HEK293 (cell line): ENCODE data around the gene GAGE12H.

Source experiments
- CTCF ChIA-PET: fragments of 350-600 bp; formaldehyde crosslinking; extraction: SDS; loops from one replicate; lab custom pipeline; 2021; ENCODE audit warnings: antibody characterized with exemption; lab: Yijun Ruan, JAX
- POLR2A ChIA-PET: fragments of 300-600 bp; formaldehyde crosslinking; extraction: SDS; loops from one replicate; lab custom pipeline; 2020; ENCODE audit warnings: antibody characterized with exemption, inconsistent platforms; lab: Yijun Ruan, JAX
- H3K27ac ChIP-seq: fragments of 200-500 bp; sonication (Bioruptor generic); 2 replicates; pipeline ENCODE4 v1.5.1; 2014; ENCODE audit warnings: low read depth, low read length, control low read depth, inconsistent platforms; ENCODE audit errors: extremely low read depth
- H3K36me3 ChIP-seq, 2 experiments: fragments of 200-500 bp in 1 of 2; sonication (Bioruptor generic) in 1 of 2; 1 replicate in 1 of 2; 2 replicates in 1 of 2; pipeline ENCODE4 v1.5.1; 2014 to 2017; ENCODE audit warnings: inconsistent platforms in 2 of 2, low read length in 2 of 2; ENCODE audit not compliant: control insufficient read depth in 2 of 2, insufficient read depth in 1 of 2
- H3K4me1 ChIP-seq: fragments of 200-500 bp; sonication (Bioruptor generic); 2 replicates; pipeline ENCODE4 v1.5.1; 2014; ENCODE audit warnings: mild to moderate bottlenecking, low read length, inconsistent platforms; ENCODE audit not compliant: control insufficient read depth, insufficient read depth
- H3K4me3 ChIP-seq: 2 replicates; pipeline ENCODE4 v1.5.1; 2011; ENCODE audit warnings: low read depth, mild to moderate bottlenecking, control low read depth, low read length, moderate library complexity
- H3K9me3 ChIP-seq: fragments of 200-500 bp; sonication (Bioruptor generic); 2 replicates; pipeline ENCODE4 v1.5.1; 2014; ENCODE audit warnings: low read depth, low read length, inconsistent platforms; ENCODE audit not compliant: control insufficient read depth, insufficient read depth
- GFI1B ChIP-seq: fragments of 450-650 bp; formaldehyde crosslinking; IDR thresholded peaks from 2 replicates; pipeline ENCODE4 v1.5.1; 2016; ENCODE audit warnings: missing biosample characterization, missing genetic modification characterization
- GLI2 ChIP-seq: fragments of 450-650 bp; formaldehyde crosslinking; IDR thresholded peaks from 2 replicates; pipeline ENCODE4; 2017; ENCODE audit warnings: missing biosample characterization, missing genetic modification characterization, low read depth, borderline replicate concordance
- KLF10 ChIP-seq: fragments of 450-650 bp; IDR thresholded peaks from 2 replicates; pipeline ENCODE4 v1.5.1; 2018; ENCODE audit warnings: missing biosample characterization, mild to moderate bottlenecking, missing genetic modification characterization
- OSR2 ChIP-seq: fragments of 450-650 bp; formaldehyde crosslinking; IDR thresholded peaks from 2 replicates; pipeline ENCODE4 v1.5.1; 2016; ENCODE audit warnings: missing biosample characterization, missing genetic modification characterization
- SETDB1 ChIP-seq: IDR thresholded peaks from one replicate; pipeline ENCODE4 v1.6.1; 2017; ENCODE audit warnings: mild to moderate bottlenecking, low read length, moderate library complexity, mixed read lengths; ENCODE audit not compliant: insufficient read length
- SP3 ChIP-seq: fragments of 450-650 bp; formaldehyde crosslinking; IDR thresholded peaks from 2 replicates; pipeline ENCODE4 v1.5.1; 2016; ENCODE audit warnings: missing biosample characterization, missing genetic modification characterization
- TRIM28 ChIP-seq: IDR thresholded peaks from 2 replicates; pipeline ENCODE4 v1.6.1; 2011; ENCODE audit warnings: low read length, control low read depth, borderline replicate concordance
- ZBTB17 ChIP-seq: fragments of 450-650 bp; formaldehyde crosslinking; IDR thresholded peaks from 2 replicates; pipeline ENCODE4 v1.5.1; 2016; ENCODE audit warnings: missing biosample characterization, missing genetic modification characterization
- ZIC2 ChIP-seq: fragments of 450-650 bp; formaldehyde crosslinking; IDR thresholded peaks from 2 replicates; pipeline ENCODE4 v1.5.1; 2016; ENCODE audit warnings: missing biosample characterization, missing genetic modification characterization
- ZNF311 ChIP-seq: fragments of 450-650 bp; formaldehyde crosslinking; IDR thresholded peaks from 2 replicates; pipeline ENCODE4 v1.5.1; 2017; ENCODE audit warnings: missing biosample characterization, missing genetic modification characterization, borderline replicate concordance
- ZNF350 ChIP-seq: fragments of 450-650 bp; formaldehyde crosslinking; IDR thresholded peaks from 2 replicates; pipeline ENCODE4 v1.5.0; 2017; ENCODE audit warnings: missing biosample characterization, mild to moderate bottlenecking, missing genetic modification characterization
- ZNF391 ChIP-seq: fragments of 450-650 bp; formaldehyde crosslinking; IDR thresholded peaks from 2 replicates; pipeline ENCODE4 v1.5.1; 2016; ENCODE audit warnings: low read depth, missing biosample characterization, missing genetic modification characterization, borderline replicate concordance
- ZNF473 ChIP-seq: fragments of 450-650 bp; formaldehyde crosslinking; IDR thresholded peaks from 2 replicates; pipeline ENCODE4 v1.5.1; 2017; ENCODE audit warnings: missing biosample characterization, missing genetic modification characterization
- ZNF629 ChIP-seq: fragments of 450-650 bp; formaldehyde crosslinking; IDR thresholded peaks from 2 replicates; pipeline ENCODE4 v1.5.1; 2017; ENCODE audit warnings: missing biosample characterization, missing genetic modification characterization
- ZNF654 ChIP-seq: fragments of 450-650 bp; formaldehyde crosslinking; IDR thresholded peaks from 2 replicates; pipeline ENCODE4 v1.5.1; 2016; ENCODE audit warnings: low read depth, missing biosample characterization, missing genetic modification characterization
- ZNF768 ChIP-seq: fragments of 450-650 bp; formaldehyde crosslinking; IDR thresholded peaks from 2 replicates; pipeline ENCODE4 v1.5.1; 2018; ENCODE audit warnings: missing biosample characterization, mild to moderate bottlenecking, missing genetic modification characterization
- ZNF837 ChIP-seq: fragments of 450-650 bp; formaldehyde crosslinking; IDR thresholded peaks from 2 replicates; pipeline ENCODE4 v1.5.1; 2016; ENCODE audit warnings: missing biosample characterization, missing genetic modification characterization
- TF ChIP-seq, protein P1 (sequence below): fragments of 450-650 bp; formaldehyde crosslinking; IDR thresholded peaks from 2 replicates; pipeline ENCODE4 v1.5.1; 2017; ENCODE audit warnings: missing biosample characterization, missing genetic modification characterization
- TF ChIP-seq, protein P2 (sequence below): IDR thresholded peaks from 2 replicates; pipeline ENCODE4 v1.6.1; 2011; ENCODE audit warnings: mild to moderate bottlenecking, low read depth, low read length, borderline replicate concordance
- TF ChIP-seq, protein P3 (sequence below): fragments of 450-650 bp; formaldehyde crosslinking; IDR thresholded peaks from 2 replicates; pipeline ENCODE4 v1.5.1; 2017; ENCODE audit warnings: missing biosample characterization, missing genetic modification characterization
- TF ChIP-seq, protein P4 (sequence below): fragments of 450-650 bp; formaldehyde crosslinking; IDR thresholded peaks from 2 replicates; pipeline ENCODE4 v1.5.1; 2016; ENCODE audit warnings: missing biosample characterization, missing genetic modification characterization

The GAGE12H gene

DNA sequence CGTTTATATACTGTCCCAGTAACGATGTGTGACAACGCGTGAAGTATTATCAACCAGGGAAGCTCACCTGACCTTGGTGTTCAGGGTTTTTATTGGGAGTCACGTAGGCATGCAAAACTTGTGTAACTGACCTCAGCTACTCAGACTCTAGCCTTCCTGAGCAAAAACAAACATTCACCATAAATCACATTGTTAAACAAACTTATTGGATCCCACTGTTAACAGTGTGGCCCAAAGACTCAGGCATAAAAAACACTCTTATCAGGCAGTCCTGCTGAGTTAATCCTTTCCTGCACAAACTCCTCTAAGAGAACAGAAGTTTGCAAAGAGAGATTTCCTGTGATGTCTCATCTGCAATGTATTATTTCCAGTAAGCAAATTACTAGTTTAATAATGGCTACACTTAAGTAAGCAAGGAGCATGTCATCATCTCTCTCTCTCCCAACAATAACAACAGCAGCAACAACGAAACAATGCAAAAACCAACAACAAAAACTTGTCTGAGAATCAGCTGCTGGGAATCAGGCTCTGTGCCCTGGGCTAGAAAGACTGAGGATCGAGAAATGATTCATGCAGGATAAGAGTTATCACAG is 31.1 kb downstream of the GAGE12H start (continued):
- TF ChIP-seq, protein P1, sequence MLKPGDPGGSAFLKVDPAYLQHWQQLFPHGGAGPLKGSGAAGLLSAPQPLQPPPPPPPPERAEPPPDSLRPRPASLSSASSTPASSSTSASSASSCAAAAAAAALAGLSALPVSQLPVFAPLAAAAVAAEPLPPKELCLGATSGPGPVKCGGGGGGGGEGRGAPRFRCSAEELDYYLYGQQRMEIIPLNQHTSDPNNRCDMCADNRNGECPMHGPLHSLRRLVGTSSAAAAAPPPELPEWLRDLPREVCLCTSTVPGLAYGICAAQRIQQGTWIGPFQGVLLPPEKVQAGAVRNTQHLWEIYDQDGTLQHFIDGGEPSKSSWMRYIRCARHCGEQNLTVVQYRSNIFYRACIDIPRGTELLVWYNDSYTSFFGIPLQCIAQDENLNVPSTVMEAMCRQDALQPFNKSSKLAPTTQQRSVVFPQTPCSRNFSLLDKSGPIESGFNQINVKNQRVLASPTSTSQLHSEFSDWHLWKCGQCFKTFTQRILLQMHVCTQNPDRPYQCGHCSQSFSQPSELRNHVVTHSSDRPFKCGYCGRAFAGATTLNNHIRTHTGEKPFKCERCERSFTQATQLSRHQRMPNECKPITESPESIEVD (tag by site-specific recombination) = peak; percentile 84
- peak; percentile 98 for TF ChIP-seq TRIM28
- TF ChIP-seq SETDB1 = peak; percentile 93
- peak; percentile 54 for TF ChIP-seq ZBTB17 (tag by site-specific recombination)
- TF ChIP-seq ZNF629 (tag by site-specific recombination) = peak; percentile 42
- peak; percentile 85 for TF ChIP-seq OSR2
- peak; percentile 39; the same call in 1 of the 2 replicates for TF ChIP-seq GLI2
- TF ChIP-seq ZNF311 (tag by site-specific recombination) = no peak
- TF ChIP-seq ZNF350 (tag by site-specific recombination) = peak; percentile 81
- TF ChIP-seq, protein P2, sequence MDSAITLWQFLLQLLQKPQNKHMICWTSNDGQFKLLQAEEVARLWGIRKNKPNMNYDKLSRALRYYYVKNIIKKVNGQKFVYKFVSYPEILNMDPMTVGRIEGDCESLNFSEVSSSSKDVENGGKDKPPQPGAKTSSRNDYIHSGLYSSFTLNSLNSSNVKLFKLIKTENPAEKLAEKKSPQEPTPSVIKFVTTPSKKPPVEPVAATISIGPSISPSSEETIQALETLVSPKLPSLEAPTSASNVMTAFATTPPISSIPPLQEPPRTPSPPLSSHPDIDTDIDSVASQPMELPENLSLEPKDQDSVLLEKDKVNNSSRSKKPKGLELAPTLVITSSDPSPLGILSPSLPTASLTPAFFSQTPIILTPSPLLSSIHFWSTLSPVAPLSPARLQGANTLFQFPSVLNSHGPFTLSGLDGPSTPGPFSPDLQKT = no peak
- peak; percentile 84 for TF ChIP-seq ZIC2 (tag by site-specific recombination)
- TF ChIP-seq, protein P3, sequence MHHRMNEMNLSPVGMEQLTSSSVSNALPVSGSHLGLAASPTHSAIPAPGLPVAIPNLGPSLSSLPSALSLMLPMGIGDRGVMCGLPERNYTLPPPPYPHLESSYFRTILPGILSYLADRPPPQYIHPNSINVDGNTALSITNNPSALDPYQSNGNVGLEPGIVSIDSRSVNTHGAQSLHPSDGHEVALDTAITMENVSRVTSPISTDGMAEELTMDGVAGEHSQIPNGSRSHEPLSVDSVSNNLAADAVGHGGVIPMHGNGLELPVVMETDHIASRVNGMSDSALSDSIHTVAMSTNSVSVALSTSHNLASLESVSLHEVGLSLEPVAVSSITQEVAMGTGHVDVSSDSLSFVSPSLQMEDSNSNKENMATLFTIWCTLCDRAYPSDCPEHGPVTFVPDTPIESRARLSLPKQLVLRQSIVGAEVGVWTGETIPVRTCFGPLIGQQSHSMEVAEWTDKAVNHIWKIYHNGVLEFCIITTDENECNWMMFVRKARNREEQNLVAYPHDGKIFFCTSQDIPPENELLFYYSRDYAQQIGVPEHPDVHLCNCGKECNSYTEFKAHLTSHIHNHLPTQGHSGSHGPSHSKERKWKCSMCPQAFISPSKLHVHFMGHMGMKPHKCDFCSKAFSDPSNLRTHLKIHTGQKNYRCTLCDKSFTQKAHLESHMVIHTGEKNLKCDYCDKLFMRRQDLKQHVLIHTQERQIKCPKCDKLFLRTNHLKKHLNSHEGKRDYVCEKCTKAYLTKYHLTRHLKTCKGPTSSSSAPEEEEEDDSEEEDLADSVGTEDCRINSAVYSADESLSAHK (tag by site-specific recombination) = peak; percentile 45; the same call in 1 of the 2 replicates
- TF ChIP-seq GFI1B (tag by site-specific recombination) = peak; percentile 48; the same call in 1 of the 2 replicates
- 0 out of 2 replicates have a peak, but pooled peaks have one; percentile 16 for TF ChIP-seq KLF10 (tag by site-specific recombination)

DNA sequence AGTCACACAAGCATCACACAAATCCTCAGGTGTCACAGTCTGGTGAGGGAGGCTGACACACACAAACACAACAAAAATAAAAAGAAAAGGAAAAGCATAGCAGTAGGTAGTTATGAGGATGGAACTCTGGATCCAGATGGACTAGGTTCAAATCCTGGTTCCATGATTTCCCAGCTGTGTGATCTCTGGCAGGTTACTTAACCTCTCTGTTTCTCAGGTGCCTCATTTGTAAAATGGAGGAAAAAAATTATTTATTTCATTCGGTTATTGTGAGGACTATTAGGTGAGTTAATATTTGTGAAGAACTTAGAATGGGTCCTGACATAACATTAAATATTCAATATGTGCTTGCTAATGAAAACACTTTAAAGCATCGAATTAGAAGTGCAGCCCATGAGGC is 38.8 kb downstream of the GAGE12H start:
- Histone ChIP-seq H3K9me3 (no peaks in the 10 kb centered on the region), H3K36me3 (no peaks in the 10 kb centered on the region), H3K27ac (no peak overlapping the region), H3K4me3 (no peak overlapping the region)
- CTCF ChIA-PET = no interaction called here
- TF ChIP-seq ZNF768 (tag by site-specific recombination) = 0 out of 2 replicates have a peak, but pooled peaks have one; percentile 20
- no peak for TF ChIP-seq ZNF837 (tag by site-specific recombination)
- TF ChIP-seq, all 188 proteins: peak for 1
- H3K4me1 ChIP-seq = no peaks in the 10 kb centered on the region
- POLR2A ChIA-PET = no interaction called here

DNA sequence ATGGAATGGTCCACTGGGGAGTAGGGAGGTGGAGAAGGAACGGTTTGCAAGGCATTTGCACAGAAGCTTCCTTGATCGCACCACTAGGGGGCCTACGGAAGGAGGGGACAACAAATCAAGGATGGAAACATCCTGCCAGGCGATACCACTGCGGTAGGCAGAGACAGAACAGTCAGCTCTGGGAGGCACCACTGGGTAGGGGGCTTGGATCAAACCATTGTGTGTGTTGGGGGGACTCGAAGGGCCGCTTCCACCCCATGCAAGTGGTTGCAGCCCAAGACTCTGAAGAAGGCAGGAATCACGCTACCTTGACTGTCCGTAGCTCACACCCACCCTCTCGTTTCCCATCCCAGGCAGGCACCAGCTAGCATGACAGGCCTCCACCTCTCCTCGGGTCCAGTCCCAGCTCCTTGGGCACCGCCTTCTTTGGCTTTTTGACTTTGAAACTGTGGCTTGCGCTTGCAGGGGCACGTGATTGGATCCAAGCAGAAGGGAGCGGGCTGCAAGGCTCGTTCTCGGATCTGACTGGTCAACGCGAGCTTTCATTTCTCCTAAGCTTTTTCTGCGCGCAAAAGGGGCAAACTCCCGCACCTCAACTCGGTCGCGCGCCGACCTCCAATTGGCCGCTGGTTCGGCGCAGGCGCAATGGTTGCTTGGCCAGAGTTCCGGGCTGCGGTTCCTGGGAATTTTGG is 47.5 kb downstream of the GAGE12H start:
- POLR2A ChIA-PET = no interaction called here
- no peaks in the 10 kb centered on the region for H3K4me1 ChIP-seq
- no peaks in the 10 kb centered on the region for H3K9me3 ChIP-seq
- CTCF ChIA-PET = interaction anchor here (0.6 to 1.1 kb wide), 7 partner anchors 10 to 136 kb away, joined by 3 to 4 read pairs (median 3); no protein-coding TSS in a partner anchor
- no peak overlapping the region for H3K4me3 ChIP-seq
- no peaks in the 10 kb centered on the region for H3K36me3 ChIP-seq
- no peak overlapping the region for H3K27ac ChIP-seq
- TF ChIP-seq ZNF391 (tag by site-specific recombination) (no peak), ZNF473 (tag by site-specific recombination) (no peak), TRIM28 (0 out of 2 replicates have a peak, but pooled peaks have one; percentile 33), ZNF654 (tag by site-specific recombination) (no peak), SP3 (tag by site-specific recombination) (no peak)
- TF ChIP-seq, protein P4, sequence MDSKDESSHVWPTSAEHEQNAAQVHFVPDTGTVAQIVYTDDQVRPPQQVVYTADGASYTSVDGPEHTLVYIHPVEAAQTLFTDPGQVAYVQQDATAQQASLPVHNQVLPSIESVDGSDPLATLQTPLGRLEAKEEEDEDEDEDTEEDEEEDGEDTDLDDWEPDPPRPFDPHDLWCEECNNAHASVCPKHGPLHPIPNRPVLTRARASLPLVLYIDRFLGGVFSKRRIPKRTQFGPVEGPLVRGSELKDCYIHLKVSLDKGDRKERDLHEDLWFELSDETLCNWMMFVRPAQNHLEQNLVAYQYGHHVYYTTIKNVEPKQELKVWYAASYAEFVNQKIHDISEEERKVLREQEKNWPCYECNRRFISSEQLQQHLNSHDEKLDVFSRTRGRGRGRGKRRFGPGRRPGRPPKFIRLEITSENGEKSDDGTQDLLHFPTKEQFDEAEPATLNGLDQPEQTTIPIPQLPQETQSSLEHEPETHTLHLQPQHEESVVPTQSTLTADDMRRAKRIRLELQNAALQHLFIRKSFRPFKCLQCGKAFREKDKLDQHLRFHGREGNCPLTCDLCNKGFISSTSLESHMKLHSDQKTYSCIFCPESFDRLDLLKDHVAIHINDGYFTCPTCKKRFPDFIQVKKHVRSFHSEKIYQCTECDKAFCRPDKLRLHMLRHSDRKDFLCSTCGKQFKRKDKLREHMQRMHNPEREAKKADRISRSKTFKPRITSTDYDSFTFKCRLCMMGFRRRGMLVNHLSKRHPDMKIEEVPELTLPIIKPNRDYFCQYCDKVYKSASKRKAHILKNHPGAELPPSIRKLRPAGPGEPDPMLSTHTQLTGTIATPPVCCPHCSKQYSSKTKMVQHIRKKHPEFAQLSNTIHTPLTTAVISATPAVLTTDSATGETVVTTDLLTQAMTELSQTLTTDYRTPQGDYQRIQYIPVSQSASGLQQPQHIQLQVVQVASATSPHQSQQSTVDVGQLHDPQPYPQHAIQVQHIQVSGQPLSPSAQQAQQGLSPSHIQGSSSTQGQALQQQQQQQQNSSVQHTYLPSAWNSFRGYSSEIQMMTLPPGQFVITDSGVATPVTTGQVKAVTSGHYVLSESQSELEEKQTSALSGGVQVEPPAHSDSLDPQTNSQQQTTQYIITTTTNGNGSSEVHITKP (tag by site-specific recombination) = peak; percentile 93
- TF ChIP-seq, protein P1 (tag by site-specific recombination) = no peak
